IPS-18a (cell line): ENCODE results near the gene NSF.

Source experiments
- H3K27ac ChIP-seq: one replicate; pipeline ENCODE4 v1.5.1; 2013; ENCODE audit warnings: low read length
- H3K27me3 ChIP-seq: one replicate; pipeline ENCODE4 v1.6.1; 2013; ENCODE audit warnings: mild to moderate bottlenecking, low read length; ENCODE audit not compliant: control insufficient read depth, insufficient read depth
- H3K36me3 ChIP-seq: one replicate; pipeline ENCODE4 v1.6.1; 2013; ENCODE audit warnings: low read depth, low read length; ENCODE audit not compliant: control insufficient read depth
- H3K4me1 ChIP-seq: one replicate; pipeline ENCODE4 v1.6.1; 2013; ENCODE audit warnings: low read depth, low read length; ENCODE audit not compliant: control insufficient read depth
- H3K4me3 ChIP-seq: one replicate; pipeline ENCODE4 v1.5.1; 2013; ENCODE audit warnings: low read length
- H3K9ac ChIP-seq: one replicate; pipeline ENCODE4 v1.6.1; 2013; ENCODE audit warnings: mild to moderate bottlenecking, low read length, moderate library complexity
- H3K9me3 ChIP-seq: one replicate; pipeline ENCODE4 v1.6.1; 2013; ENCODE audit warnings: low read depth, low read length; ENCODE audit not compliant: control insufficient read depth

The NSF gene

DNA sequence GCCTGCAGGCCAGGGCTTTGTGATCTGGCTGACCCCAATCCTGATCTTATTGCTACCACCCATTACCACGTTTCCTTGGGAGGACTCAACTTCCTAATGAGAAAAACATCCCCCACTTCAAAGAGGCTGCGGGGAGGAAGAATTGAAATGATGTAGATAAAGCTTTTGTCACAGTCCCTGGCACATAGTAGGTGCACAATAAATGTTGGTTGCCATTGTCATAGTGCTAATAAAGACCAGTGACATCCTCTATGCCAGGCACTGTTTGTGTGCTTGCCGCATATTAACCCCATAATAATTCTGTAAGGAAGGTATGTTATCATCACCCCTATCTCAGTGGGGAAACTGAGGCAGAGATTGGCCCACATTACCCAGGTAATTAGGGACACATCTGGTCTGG, 205.6 kb downstream of the NSF start:
- no peak overlapping the region for H3K27ac ChIP-seq

DNA sequence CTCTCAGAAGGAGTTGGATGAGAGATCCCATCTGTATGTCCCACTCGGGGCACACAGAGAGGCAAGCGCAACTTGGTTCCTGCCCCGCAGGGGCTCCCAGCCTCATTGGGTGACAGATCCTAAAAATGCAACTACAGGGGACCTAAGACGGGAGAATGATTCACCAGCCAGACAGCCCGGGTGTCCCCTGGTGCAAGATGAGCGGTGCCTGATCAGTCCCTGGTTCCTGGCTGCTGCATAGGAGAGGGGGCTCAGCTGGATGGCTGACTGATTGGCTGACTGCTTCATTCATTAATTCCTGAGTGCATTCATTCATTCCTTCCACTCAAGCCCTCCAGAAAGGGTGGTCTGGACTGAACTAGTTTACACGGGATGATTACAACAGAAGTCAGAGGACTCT, 206.1 kb downstream of the NSF start:
- Histone ChIP-seq H3K4me3 (no peak overlapping the region), H3K36me3 (no peaks in the 10 kb centered on the region), H3K9me3 (no peaks in the 10 kb centered on the region), H3K9ac (no peak overlapping the region), H3K4me1 (no peaks in the 10 kb centered on the region), H3K27ac (no peak overlapping the region), H3K27me3 (peaks cover 6% of the 10 kb centered on the region)

More for the DNA sequence above, 205.6 kb downstream of the NSF start:
- peaks cover 11% of the 10 kb centered on the region for H3K27me3 ChIP-seq
- H3K9me3 ChIP-seq, result no peaks in the 10 kb centered on the region
- no peaks in the 10 kb centered on the region for H3K36me3 ChIP-seq
- H3K4me3 ChIP-seq, result no peak overlapping the region
- no peak overlapping the region for H3K9ac ChIP-seq
- H3K4me1 ChIP-seq, result no peaks in the 10 kb centered on the region

GRCh38 chr17:46796956-46797530, 206.6 kb downstream of the NSF start:
- peaks cover 1% of the 10 kb centered on the region for H3K27me3 ChIP-seq
- H3K9ac ChIP-seq, result no peak overlapping the region
- no peak overlapping the region for H3K4me3 ChIP-seq
- no peak overlapping the region for H3K27ac ChIP-seq
- no peaks in the 10 kb centered on the region for H3K4me1 ChIP-seq
- no peaks in the 10 kb centered on the region for H3K9me3 ChIP-seq
- no peaks in the 10 kb centered on the region for H3K36me3 ChIP-seq

- no peaks in the 10 kb centered on the region for H3K4me1 ChIP-seq
- H3K27me3 ChIP-seq, result no peaks in the 10 kb centered on the region
- no peak overlapping the region for H3K27ac ChIP-seq
- H3K9ac ChIP-seq, result no peak overlapping the region
- H3K36me3 ChIP-seq, result no peaks in the 10 kb centered on the region
- no peaks in the 10 kb centered on the region for H3K9me3 ChIP-seq
- H3K4me3 ChIP-seq, result no peak overlapping the region
These were observed 210.1 kb downstream of the NSF start for GRCh38 chr17:46800573-46800972.

DNA sequence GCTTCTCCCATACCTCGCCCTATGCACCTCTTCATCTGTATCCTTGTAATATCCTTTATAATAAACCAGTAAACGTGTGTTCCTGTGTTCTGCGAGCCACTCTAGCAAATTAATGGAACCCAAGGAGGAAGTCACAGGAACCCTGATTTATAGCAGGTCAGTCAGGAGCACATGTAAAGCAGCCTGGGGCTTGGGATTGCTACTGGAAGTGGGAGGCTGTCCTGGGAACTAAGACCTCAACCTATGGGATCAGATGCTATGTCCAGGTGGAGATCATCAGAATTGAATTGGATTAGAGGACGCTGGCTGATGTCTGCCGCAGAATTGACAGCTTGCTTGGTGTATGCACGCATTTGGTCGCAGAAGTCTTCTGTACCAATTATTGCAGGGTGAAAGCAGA, 212.3 kb downstream of the NSF start:
- H3K4me1 ChIP-seq, result no peaks in the 10 kb centered on the region
- H3K27me3 ChIP-seq, result no peaks in the 10 kb centered on the region
- H3K4me3 ChIP-seq, result no peak overlapping the region
- no peaks in the 10 kb centered on the region for H3K9me3 ChIP-seq
- H3K9ac ChIP-seq, result no peak overlapping the region
- H3K36me3 ChIP-seq, result no peaks in the 10 kb centered on the region
- no peak overlapping the region for H3K27ac ChIP-seq

- H3K27ac ChIP-seq, result no peak overlapping the region
- no peaks in the 10 kb centered on the region for H3K27me3 ChIP-seq
- no peak overlapping the region for H3K9ac ChIP-seq
- H3K9me3 ChIP-seq, result no peaks in the 10 kb centered on the region
- no peaks in the 10 kb centered on the region for H3K36me3 ChIP-seq
- H3K4me3 ChIP-seq, result no peak overlapping the region
- no peaks in the 10 kb centered on the region for H3K4me1 ChIP-seq
These were observed 213.1 kb downstream of the NSF start for GRCh38 chr17:46803544-46803943.

- Histone ChIP-seq H3K4me3 (no peak overlapping the region), H3K9me3 (no peaks in the 10 kb centered on the region), H3K27me3 (no peaks in the 10 kb centered on the region), H3K27ac (no peak overlapping the region), H3K4me1 (peaks cover 3% of the 10 kb centered on the region), H3K36me3 (no peaks in the 10 kb centered on the region), H3K9ac (no peak overlapping the region)
These were observed 215.3 kb downstream of the NSF start for GRCh38 chr17:46805771-46806170.
